HuH-7.5 (cell line): ENCODE data around the gene SLX4.
"Not testable (repeated sequence)": the region's sequence is repeated elsewhere in the genome, so short reads cannot be mapped to it uniquely, and the experiment has no call there.

Experiments
- DNase-seq: peaks from one replicate; pipeline ENCODE4 v3.0.0; 2011; ENCODE audit warnings: low spot score

SLX4 gene, protein sequence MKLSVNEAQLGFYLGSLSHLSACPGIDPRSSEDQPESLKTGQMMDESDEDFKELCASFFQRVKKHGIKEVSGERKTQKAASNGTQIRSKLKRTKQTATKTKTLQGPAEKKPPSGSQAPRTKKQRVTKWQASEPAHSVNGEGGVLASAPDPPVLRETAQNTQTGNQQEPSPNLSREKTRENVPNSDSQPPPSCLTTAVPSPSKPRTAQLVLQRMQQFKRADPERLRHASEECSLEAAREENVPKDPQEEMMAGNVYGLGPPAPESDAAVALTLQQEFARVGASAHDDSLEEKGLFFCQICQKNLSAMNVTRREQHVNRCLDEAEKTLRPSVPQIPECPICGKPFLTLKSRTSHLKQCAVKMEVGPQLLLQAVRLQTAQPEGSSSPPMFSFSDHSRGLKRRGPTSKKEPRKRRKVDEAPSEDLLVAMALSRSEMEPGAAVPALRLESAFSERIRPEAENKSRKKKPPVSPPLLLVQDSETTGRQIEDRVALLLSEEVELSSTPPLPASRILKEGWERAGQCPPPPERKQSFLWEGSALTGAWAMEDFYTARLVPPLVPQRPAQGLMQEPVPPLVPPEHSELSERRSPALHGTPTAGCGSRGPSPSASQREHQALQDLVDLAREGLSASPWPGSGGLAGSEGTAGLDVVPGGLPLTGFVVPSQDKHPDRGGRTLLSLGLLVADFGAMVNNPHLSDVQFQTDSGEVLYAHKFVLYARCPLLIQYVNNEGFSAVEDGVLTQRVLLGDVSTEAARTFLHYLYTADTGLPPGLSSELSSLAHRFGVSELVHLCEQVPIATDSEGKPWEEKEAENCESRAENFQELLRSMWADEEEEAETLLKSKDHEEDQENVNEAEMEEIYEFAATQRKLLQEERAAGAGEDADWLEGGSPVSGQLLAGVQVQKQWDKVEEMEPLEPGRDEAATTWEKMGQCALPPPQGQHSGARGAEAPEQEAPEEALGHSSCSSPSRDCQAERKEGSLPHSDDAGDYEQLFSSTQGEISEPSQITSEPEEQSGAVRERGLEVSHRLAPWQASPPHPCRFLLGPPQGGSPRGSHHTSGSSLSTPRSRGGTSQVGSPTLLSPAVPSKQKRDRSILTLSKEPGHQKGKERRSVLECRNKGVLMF (N-terminal part only)

DNA sequence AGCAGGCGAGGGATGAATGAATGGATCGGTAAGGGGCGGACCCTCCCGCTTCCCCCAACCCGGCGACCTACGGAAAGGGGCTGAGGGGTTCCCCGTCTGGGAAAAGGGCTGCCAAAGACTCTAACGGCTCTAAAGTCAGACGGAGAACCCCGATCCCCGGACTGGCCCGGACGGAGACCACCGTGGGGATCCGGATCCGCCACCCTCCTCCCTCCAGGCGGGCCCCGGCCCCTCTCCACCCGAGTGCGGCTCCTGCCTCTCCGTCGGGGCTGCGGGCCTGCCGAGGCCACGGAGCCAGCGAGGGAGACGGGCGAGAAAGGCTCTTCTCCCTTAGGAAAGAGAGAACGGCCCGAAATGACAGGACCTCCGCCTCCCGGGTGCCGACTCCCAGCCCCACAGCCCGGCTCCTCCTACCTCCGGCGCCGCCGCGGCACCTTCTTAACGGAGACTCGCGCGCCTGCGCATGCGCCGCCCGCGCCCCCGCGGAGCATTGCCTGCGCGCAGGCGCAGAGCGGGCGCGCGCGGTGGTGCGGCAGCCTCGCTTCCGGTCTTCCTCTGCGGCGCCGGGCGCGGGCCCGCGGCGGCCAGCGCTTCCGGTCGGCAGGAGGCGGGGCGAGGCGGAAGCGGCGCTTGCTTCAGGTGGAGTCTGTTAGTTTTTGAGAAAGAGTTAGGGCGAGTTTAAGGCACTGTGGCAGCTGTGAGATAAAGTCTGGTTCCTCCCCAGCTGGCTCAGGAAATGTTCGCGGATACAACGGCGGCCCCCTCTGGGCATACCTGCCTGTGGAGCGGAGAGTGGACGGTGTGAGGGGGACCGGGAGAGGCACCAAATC, at the start of gene SLX4:
Gene SLX4 (minus strand): TSS at position 461 of the 830 bp plus-strand sequence. CDS start 2,642 bp downstream, outside the sequence.
- DNase-seq = peak; percentile 95

DNA sequence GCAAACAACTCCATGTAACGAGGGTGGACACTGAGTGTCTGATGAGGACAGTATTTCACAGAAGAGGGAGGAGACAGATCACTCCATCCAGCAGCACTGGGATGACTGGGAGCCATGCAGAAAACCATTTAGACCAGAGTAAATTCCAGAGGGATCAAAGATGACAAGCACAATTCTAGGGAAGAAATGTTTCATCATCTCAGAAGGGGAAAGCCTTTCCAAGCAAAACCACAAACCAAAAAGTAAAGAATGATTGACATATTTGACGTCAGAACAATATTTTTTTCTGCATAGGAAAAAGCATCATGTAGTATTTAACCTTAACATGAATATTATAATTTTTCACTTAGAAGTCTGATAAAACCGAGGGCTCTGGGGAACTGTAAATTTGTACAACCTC, 47.8 kb upstream of the SLX4 start:
- DNase-seq = no peak

DNA sequence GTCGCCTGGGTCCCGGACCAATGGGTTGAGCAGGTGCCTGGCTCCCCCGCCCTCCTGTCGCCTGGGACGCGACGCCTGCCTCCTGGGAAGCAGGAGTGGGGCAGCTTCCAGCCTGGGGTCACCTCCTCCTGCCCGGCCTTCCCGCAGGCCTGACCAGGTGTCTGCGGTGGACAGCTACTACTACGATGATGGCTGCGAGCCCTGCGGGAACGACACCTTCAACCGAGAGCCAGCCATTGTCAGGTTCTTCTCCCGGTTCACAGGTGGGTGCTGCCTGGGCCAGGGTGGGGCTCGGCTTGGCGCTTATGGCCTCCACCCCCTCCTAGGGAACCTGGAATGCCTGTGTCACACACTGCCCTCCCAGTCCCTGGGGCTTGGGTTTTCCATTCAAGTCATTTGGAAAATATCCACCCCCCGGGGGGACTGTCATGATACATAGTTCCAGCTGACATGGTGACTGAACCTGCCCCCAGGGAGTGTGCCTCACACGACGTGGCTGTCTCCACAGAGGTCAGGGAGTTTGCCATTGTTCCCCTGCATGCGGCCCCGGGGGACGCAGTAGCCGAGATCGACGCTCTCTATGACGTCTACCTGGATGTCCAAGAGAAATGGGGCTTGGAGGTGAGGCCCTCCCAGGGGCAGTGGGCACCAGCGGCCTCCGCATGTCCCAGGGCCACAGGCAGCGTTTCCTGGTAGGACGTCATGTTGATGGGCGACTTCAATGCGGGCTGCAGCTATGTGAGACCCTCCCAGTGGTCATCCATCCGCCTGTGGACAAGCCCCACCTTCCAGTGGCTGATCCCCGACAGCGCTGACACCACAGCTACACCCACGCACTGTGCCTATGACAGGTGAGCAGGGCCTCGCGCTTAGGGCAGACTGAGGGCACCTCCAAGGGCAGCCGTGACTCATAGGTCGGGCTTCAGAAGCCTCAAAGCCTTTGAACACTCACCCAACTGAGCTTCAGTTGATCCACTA, 45.4 kb upstream of the SLX4 start:
- DNase-seq = no peak

DNA sequence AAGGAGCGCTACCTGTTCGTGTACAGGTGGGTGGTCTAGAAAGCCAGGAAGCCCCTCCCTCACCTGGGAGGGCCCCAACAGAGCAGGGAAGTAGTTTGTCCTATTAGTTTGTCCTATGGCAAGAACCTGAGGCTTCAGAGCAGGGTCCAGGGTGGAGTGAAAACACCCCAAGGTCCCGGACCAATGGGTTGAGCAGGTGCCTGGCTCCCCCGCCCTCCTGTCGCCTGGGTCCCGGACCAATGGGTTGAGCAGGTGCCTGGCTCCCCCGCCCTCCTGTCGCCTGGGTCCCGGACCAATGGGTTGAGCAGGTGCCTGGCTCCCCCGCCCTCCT, 44.7 kb upstream of the SLX4 start:
- DNase-seq = not testable (repeated sequence)

DNA sequence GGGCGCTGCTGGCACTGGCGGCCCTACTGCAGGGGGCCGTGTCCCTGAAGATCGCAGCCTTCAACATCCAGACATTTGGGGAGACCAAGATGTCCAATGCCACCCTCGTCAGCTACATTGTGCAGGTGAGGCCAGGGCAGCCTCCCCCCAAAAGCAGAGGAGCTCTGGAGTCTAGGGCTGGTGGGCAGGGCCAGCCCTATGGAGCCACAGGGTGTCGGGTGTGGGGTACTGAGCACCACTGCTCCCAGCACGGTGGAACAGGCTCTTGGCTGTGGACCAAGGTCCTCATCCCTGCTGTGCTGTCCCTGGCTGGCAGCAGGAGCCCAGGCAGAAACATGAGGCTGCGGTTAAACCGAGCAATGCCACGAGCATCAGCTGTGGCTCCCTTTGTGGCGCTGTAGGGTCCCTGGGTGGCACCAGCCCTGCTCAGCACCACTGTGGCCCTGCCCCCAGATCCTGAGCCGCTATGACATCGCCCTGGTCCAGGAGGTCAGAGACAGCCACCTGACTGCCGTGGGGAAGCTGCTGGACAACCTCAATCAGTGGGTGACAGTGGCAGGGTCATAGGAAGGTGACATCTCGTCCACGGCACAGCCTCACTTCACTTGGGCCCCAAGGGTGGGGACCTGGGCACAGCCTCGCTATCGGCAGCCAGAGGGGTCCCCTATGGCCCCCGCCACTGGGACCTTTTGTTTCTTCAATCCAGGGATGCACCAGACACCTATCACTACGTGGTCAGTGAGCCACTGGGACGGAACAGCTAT, 44.2 kb upstream of the SLX4 start:
- no peak for DNase-seq

DNA sequence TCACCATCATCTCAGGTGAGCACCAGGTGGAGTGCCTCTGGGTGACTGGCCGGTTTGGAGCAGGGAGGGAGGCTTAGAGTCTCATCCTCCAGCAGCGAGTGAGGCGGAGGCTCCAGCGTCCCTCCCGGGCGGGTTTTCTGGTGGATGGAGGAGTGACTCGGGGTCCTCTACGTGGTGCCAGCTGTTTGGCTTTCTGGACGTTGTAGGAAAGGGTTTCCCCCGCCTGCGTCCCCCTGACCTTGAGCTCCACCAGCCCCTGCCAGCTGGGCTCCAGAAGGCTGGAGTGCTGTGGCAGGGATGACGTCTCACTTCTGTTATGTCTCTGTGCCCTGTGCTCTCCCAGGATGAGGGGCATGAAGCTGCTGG, 43.6 kb upstream of the SLX4 start:
- no peak for DNase-seq

DNA sequence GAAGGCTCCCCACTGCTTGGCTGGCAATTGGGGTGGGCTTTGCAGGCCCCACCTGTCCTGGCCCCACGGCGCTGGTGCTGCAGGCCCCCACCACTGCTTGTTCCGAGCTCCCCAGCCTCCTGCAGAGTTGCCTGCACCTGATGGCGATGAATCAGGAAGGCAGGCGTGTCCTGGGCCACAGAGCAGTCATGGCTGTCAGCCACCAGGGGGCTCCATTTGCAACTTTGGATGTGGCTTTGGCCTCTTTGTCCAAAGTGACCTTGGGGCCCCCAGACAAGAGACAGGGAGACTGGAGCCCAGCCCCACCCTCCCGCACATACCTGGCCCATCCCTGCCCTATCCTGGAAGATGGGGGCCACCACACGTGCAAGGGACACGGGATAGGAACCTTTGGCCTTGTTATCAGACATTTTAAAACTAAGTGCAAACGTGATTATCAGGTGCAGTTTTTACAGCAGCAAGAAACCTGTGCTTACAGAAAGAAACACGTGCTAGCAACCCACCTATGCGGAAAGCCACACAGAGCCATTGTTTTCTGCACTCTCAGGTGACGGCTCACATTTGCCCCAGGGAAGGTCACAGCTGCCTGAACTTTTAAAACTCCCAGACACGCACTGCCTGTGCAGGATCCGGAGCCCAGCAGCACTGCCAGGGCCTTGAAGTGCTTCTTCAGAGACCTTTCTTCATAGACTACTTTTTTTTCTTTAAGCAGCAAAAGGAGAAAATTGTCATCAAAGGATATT, 43.0 kb upstream of the SLX4 start, which contains the start of gene DNASE1:
Gene DNASE1 (plus strand): TSS at position 443 of the 743 bp plus-strand sequence. CDS start 683 bp downstream, outside the sequence.
- DNase-seq = peak; percentile 71

DNA sequence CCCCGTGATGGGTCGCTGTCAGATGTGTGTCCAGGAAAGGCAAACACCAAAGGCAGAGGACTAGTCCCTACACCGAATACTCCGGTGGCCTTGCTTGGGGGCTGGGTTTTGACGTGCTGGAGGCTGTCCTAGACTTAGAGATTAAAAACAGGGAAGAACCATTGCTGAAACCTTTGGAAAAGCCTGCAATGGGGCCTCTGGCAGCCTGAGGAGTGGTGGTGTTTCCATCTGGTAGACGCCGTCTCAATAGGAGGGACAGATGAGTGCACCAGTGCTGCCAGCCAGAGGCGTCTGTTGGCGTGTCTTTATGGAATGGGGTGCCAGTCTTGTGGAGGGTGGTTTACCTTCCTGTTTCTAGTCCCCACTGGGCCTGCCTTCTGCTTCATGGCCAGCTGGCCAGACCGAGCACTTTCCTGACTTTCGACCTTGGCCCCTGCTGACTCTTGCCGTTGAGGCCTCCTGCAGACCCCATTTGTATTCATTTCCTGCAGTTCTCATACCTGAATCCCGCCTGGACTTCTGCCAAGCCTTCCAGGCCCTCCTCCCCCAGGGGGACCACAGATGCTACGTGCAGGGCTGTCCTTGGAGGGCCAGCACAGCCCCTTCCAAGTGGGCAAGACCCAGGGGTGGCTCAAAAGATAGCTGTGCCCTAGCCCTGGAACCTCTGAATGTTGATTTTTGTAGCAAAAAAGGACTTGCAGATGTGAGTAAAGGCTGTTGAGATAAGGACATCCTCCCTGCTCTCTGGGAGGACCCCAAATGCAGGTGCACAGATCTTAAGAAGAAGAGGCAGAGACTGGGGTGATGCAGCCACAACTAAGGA, 41.2 kb upstream of the SLX4 start:
- DNase-seq = no peak

DNA sequence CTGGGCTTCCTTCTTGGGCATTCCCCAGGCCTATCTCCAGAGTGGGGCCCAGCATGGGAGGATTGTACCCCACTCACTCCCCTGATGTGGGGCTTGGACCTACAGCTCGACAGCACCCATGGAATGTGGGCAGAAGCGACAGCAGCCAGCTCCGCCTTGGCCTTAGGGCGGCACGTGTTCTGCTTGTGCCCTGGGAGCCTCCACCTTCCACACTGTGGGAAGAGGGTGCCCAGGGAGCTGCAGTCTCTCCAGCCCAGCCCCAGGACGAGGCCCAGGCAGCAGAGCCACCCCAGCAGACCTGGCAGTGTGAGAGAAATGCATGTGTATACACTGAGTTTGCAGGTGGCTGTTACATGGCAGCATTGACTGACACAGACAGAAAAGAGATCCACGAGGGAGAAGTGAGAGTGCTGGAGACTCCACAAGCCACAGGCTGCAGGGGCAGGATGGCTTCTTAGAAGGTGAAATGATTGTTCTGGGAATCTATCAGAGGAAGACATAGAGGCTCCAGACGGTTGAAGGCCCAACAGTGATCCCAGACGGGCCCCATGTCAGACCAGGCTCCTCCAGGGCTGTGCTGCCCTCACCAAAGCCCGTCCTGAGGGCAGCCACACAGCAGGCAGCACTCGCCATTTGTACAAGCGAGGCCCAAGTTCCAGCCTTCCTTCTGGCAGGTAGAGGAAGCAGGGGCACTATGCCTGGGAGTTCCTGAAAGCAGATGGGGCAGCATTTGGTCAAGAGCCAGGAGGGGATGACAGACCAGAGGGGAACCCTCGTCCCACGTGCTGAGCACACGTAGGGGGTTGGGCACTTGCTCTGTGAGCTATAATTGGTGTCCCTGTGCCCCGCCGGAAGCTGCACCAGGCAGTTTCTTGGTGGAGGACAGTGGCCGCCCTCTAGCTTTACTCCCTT, 40.3 kb upstream of the SLX4 start:
- DNase-seq = no peak

DNA sequence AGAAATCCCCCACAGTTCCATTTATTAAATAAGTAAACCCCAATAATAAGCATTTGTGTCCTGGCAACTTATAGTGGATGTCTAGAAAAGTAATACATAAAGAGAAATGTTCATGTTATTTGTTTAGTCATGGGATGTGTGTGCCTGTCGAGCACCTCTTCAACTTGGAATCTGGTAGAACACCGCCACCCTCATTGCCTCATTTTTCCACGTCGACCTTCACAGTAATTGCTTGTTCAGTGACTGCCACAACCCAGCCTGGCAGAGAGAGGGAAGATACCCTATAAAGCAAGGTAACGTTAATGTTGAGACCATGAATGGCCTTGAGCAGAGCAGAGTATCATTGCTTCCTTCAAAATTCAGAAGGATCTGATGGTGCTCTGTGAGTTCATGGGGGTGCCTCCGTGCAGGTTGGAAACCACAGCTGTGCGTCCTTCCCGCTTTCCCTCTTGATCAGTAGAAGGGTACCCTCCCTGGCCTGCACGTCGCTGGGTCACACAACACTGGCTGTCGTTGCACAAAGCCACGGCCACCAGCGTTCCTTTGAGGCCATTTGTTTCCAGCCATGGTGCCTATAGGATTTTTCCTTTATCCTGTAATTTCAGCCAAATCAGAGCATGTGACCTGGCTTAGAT, 39.3 kb upstream of the SLX4 start:
- DNase-seq = no peak

DNA sequence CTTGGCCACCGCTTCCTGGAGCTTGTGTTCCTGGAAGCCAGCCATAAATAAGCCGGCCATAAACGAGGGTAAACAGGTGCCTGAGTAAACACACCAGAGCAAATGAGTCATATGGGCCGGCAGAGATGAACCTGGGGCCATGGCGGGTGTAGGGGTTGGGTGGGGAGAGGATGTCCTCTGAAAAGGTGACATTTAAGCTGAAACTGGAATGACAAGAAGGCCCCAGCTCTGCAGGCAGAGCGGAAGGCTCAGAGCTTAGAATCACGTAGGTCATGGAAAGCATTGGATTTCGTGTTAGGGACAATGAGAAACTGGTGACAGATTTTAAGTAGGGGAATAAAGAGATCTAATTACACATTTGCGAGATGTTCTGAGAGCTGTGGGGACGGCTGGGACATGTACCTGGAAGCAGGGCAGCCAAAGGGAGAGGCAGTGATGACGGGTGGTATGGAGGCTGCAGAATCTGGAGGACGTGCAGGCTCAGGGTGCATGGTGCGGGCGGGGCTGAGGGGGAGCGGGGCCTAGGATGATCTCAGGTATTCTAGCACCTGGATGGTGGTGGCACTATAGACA, 35.0 kb upstream of the SLX4 start:
- peak; percentile 83 for DNase-seq

DNA sequence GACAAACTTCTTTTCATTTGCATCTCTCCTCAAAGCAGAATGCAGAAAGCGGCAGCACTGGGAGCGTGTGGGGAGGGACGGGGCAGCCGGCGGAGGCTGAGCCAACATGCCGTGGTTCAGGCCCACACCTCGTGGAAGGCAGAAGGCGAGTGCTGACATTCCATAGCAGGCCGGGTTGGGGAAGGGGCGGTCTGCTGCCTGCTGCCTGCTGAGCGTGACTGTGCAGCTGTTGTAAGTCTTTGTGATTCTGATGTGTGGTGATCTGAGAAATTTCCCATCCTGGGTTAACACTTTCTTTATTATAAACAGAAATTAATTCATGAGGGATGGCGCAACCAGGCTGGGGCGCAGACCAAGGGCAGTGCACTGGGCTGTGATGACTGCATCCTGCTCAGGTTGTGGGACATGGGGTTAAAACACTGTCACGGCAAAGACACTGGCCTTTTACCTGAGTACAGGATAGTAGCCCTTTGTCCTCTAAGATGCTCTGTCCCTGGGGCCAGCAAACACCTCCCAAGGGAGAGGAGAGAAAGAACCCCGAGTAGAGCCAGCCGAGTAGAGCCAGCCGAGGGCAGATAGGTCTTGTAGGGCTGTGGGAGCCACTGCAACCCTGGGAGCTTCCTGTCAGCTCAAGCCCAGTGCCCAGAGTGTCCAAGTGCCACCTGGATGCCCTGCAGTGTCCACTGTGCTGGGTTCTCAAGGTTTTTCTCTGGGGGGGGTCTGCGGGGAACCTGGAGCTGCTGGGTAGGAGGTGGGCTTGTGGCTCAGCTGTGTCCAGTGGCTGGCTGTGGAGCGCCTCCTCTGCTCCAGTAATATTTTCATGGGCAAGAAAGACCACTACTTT, 34.3 kb upstream of the SLX4 start:
- DNase-seq = no peak

DNA sequence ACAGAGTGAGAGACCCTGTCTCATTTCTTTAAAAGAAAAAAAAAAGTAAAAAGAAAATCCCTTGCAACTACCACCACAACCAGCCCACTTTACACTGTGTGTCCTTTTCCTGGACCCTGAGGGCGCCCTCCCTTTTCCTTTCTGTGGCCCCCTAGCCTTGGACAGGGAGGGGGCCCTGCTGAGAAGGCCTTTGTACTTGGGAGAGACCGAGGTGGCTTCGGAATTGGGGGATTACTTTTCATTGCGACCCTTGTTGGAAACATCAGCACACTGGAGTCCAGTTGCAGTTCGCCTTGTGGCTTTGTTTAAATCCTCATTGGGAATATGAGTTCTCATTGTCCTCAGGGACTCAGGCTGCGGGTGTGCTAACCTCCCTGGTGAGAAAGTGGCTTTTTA, 33.7 kb upstream of the SLX4 start:
- no peak for DNase-seq

DNA sequence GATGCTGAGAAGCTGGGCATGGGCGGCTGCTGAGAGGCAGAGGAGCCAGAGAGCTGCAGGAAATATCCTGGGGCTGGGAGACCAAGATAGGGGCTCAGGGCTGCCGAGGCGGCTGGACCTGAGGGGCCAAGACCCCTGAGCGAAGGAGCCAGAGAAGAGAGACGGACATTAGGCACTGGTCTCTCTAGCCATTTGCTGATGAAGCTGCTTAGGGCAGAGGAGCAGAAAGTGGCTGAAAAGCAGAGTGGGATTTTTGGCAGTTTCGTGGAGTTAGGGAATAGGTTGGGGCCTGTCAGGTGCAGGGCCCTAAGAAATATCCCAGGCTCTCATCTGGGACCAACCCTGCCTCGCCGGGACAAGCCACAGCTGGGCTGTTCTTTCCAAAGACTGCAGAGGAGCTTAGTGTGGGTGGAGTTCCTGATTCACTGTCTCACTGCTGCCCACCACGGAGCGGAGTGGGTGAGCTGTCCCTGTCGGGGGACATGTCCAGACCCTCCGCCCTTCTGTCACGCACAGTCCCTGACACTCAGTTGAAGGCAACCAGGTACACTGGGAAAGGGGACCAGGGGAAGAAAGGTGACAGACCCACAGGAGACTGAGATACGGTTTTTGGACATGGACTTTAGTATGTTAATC, 31.8 kb upstream of the SLX4 start:
- DNase-seq = no peak
